ENCODE data around the gene ANXA1.

ANXA1 gene

DNA sequence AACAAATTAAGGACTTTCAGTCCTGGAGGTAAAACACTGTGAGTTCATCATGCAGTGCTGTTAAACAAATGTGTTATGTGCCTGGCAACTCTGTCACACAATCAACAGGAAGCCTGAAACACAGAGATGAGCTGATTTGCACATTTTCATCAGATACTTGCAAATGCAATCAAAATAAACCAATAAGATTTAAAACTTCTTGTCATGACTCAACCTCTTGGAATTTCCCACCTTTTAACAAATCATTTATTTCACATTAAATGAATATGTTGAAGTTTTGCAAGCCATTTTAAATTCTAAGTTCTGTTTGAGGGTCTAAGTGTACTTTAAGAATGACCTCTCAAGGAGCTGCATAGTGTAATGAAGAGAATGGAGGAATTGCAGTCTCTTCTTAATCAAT, 64.4 kb downstream of the ANXA1 start:
- H3K9me2 ChIP-seq (ENCODE audit: low read depth, low read length) = no peaks in the 10 kb centered on the region
- H3K4me3 ChIP-seq (ENCODE audit: low read depth, low read length, poor library complexity, severe bottlenecking) = no peak overlapping the region
- no peak overlapping the region for H3K4me2 ChIP-seq (ENCODE audit: low read length)
- no peaks in the 10 kb centered on the region for H3F3A ChIP-seq (ENCODE audit: insufficient read depth, low read length)
- peaks cover 3% of the 10 kb centered on the region; the same call in 1 of the 2 replicates for H3K27me3 ChIP-seq (ENCODE audit: insufficient read depth, low read length)
- H3K27ac ChIP-seq (ENCODE audit: low read depth, low read length, poor library complexity, severe bottlenecking) = no peak overlapping the region
- H3K79me2 ChIP-seq (ENCODE audit: insufficient read depth, low read length) = no peaks in the 10 kb centered on the region
- no peak overlapping the region for H3K9ac ChIP-seq (ENCODE audit: low read length)
- H3K9me3 ChIP-seq (ENCODE audit: low read length) = no peaks in the 10 kb centered on the region
- no peaks in the 10 kb centered on the region for H3K36me3 ChIP-seq (ENCODE audit: insufficient read depth, low read length)
- no peaks in the 10 kb centered on the region for H3K4me1 ChIP-seq (ENCODE audit: insufficient read depth, low read length, severe bottlenecking)
- TF ChIP-seq, protein P1, sequence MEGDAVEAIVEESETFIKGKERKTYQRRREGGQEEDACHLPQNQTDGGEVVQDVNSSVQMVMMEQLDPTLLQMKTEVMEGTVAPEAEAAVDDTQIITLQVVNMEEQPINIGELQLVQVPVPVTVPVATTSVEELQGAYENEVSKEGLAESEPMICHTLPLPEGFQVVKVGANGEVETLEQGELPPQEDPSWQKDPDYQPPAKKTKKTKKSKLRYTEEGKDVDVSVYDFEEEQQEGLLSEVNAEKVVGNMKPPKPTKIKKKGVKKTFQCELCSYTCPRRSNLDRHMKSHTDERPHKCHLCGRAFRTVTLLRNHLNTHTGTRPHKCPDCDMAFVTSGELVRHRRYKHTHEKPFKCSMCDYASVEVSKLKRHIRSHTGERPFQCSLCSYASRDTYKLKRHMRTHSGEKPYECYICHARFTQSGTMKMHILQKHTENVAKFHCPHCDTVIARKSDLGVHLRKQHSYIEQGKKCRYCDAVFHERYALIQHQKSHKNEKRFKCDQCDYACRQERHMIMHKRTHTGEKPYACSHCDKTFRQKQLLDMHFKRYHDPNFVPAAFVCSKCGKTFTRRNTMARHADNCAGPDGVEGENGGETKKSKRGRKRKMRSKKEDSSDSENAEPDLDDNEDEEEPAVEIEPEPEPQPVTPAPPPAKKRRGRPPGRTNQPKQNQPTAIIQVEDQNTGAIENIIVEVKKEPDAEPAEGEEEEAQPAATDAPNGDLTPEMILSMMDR (IDR thresholded peaks at IDR 0.05; ENCODE audit: low read length) = no peak
- TF ChIP-seq EZH2 (IDR thresholded peaks at IDR 0.05; ENCODE audit: borderline replicate concordance, low read length) = no peak
- no peaks in the 10 kb centered on the region for H4K20me1 ChIP-seq (ENCODE audit: insufficient read depth, low read length)
- H2AFZ ChIP-seq (ENCODE audit: low read length) = no peak overlapping the region

Data from OCI-LY1 (cell line).